Liver (tissue), 9 donors: ENCODE measurements around the gene GCN1. TPM values are rescaled to one million over a fixed set of nuclear protein-coding genes. Genes with fewer than 3 reads are reported as not detected.

Experiments used
- DNase-seq: peaks from one replicate; pipeline ENCODE4 v3.0.0-alpha.2; 2017; ENCODE audit warnings: low spot score
- H3K27ac ChIP-seq, 2 donors: one replicate each; pipeline ENCODE4 v1.7.0; 2013; ENCODE audit warnings: inconsistent platforms in 2 of 2, low read length in 2 of 2, control low read depth in 1 of 2, low read depth in 1 of 2, mild to moderate bottlenecking in 1 of 2
- H3K27me3 ChIP-seq, 4 donors: one replicate each; pipeline versions ENCODE4 v1.6.1 to v1.7.0; 2013; ENCODE audit warnings: low read length in 3 of 4, inconsistent platforms in 1 of 4, mild to moderate bottlenecking in 1 of 4, moderate library complexity in 1 of 4; ENCODE audit not compliant: control insufficient read depth in 4 of 4, insufficient read depth in 4 of 4
- H3K36me3 ChIP-seq, 4 donors: one replicate each; pipeline versions ENCODE4 v1.6.1 to v1.7.0; 2013; ENCODE audit warnings: low read length in 3 of 4, mild to moderate bottlenecking in 3 of 4, low read depth in 1 of 4, moderate library complexity in 1 of 4; ENCODE audit not compliant: control insufficient read depth in 4 of 4, insufficient read depth in 3 of 4
- H3K4me1 ChIP-seq, 4 donors: one replicate each; pipeline versions ENCODE4 v1.6.1 to v1.7.0; 2013; ENCODE audit warnings: low read length in 3 of 4, mild to moderate bottlenecking in 3 of 4, moderate library complexity in 1 of 4; ENCODE audit not compliant: control insufficient read depth in 4 of 4, insufficient read depth in 4 of 4
- H3K4me3 ChIP-seq, 3 donors: one replicate each; pipeline versions ENCODE4 v1.6.1 to v1.7.0; 2013; ENCODE audit warnings: low read length in 3 of 3, control low read depth in 1 of 3, low read depth in 1 of 3, mild to moderate bottlenecking in 1 of 3
- H3K9ac ChIP-seq, 2 donors: one replicate each; pipeline ENCODE4 v1.7.0; 2013; ENCODE audit warnings: low read length in 2 of 2, mild to moderate bottlenecking in 2 of 2, moderate library complexity in 2 of 2, control low read depth in 1 of 2, low read depth in 1 of 2
- H3K9me3 ChIP-seq, 4 donors: one replicate each; pipeline versions ENCODE4 v1.6.1 to v1.7.0; 2013; ENCODE audit warnings: low read length in 3 of 4; ENCODE audit not compliant: control insufficient read depth in 4 of 4
- FOXA1 ChIP-seq: IDR thresholded peaks from 2 replicates; pipeline ENCODE4 v1.6.1; 2016; ENCODE audit warnings: antibody characterized with exemption
- FOXA2 ChIP-seq: IDR thresholded peaks from 2 replicates; pipeline ENCODE4 v1.6.1; 2016; ENCODE audit warnings: antibody characterized with exemption
- GABPA ChIP-seq, 2 donors: IDR thresholded peaks in 1 of 2; conservative IDR thresholded peaks in 1 of 2; 2 replicates each; pipeline ENCODE4 v1.6.1; 2016; ENCODE audit warnings: antibody characterized with exemption in 2 of 2, mild to moderate bottlenecking in 1 of 2, moderate library complexity in 1 of 2
- HNF4A ChIP-seq, 2 donors: conservative IDR thresholded peaks; 2 replicates each; pipeline ENCODE4 v1.6.1; 2016; ENCODE audit warnings: antibody characterized with exemption in 2 of 2, mild to moderate bottlenecking in 2 of 2
- HNF4G ChIP-seq: IDR thresholded peaks from 2 replicates; pipeline ENCODE4 v1.6.1; 2016; ENCODE audit warnings: antibody characterized with exemption
- JUND ChIP-seq, 2 donors: IDR thresholded peaks; 2 replicates each; pipeline ENCODE4 v1.6.1; 2016; ENCODE audit warnings: antibody characterized with exemption in 2 of 2
- NR2F2 ChIP-seq: IDR thresholded peaks from 2 replicates; pipeline ENCODE4 v1.6.1; 2016; ENCODE audit warnings: antibody characterized with exemption
- RXRA ChIP-seq, 2 donors: IDR thresholded peaks; 2 replicates each; pipeline ENCODE4 v1.6.1; 2017 to 2018; ENCODE audit warnings: antibody characterized with exemption in 2 of 2, mild to moderate bottlenecking in 1 of 2
- SP1 ChIP-seq: IDR thresholded peaks from 2 replicates; pipeline ENCODE4 v1.6.1; 2018; ENCODE audit warnings: antibody characterized with exemption, mild to moderate bottlenecking
- YY1 ChIP-seq: IDR thresholded peaks from 2 replicates; pipeline ENCODE4 v1.6.1; 2016; ENCODE audit warnings: antibody characterized with exemption, mild to moderate bottlenecking
- WGBS: extraction: QIAGEN DNeasy Blood & Tissue Kit; methylation state at CpG from one replicate; pipeline ENCODE4 v1.1.7; 2013; 5-methylcytosine and 5-hydroxymethylcytosine counted together
- polyA plus RNA-seq, 2 donors: library from polyadenylated mRNA; stranded (reverse) in 1 of 2; unstranded in 1 of 2; fragments of 200-250 nt in 1 of 2; fragments of >200 nt in 1 of 2; fragmentation: Nextera tagmentation in 1 of 2; extraction: Ambion mirVana in 1 of 2; gene quantifications; one replicate each; pipeline versions ENCODE4 v1.2.1 to v1.2.3, GENCODE V29; 2013 to 2015
- total RNA-seq, 2 donors: library from RNA; depleted of rRNA; stranded (reverse); fragments of >200 nt; gene quantifications; one replicate each; pipeline ENCODE4 v1.2.3, GENCODE V29; 2014
- TF ChIP-seq, protein P1 (sequence below): IDR thresholded peaks from 2 replicates; pipeline ENCODE4 v1.6.1; 2016; ENCODE audit warnings: antibody characterized with exemption, mild to moderate bottlenecking
- TF ChIP-seq, protein P2 (sequence below): IDR thresholded peaks from 2 replicates; pipeline ENCODE4 v1.6.1; 2016; ENCODE audit warnings: antibody characterized with exemption
- TF ChIP-seq, protein P3 (sequence below): IDR thresholded peaks from 2 replicates; pipeline ENCODE4 v1.6.1; 2016; ENCODE audit warnings: antibody characterized with exemption
- TF ChIP-seq, protein P4 (sequence below): fragments of 150-350 bp; IDR thresholded peaks from 2 replicates; pipeline ENCODE4 v1.5.1; 2017; ENCODE audit warnings: improper control_type of control experiment, low read depth, low read length; ENCODE audit not compliant: missing input control
- TF ChIP-seq, protein P5 (sequence below): IDR thresholded peaks from 2 replicates; pipeline ENCODE4 v1.6.1; 2016; ENCODE audit warnings: antibody characterized with exemption
- donor health status: healthy.
- donor health status: healthy.
- donor health status: healthy.
- donor health status: healthy.
- donor health status: healthy.

The GCN1 gene
- total and polyA plus RNA-seq, 4 donors: 7.3 to 78.6 (median 25.8) TPM

DNA sequence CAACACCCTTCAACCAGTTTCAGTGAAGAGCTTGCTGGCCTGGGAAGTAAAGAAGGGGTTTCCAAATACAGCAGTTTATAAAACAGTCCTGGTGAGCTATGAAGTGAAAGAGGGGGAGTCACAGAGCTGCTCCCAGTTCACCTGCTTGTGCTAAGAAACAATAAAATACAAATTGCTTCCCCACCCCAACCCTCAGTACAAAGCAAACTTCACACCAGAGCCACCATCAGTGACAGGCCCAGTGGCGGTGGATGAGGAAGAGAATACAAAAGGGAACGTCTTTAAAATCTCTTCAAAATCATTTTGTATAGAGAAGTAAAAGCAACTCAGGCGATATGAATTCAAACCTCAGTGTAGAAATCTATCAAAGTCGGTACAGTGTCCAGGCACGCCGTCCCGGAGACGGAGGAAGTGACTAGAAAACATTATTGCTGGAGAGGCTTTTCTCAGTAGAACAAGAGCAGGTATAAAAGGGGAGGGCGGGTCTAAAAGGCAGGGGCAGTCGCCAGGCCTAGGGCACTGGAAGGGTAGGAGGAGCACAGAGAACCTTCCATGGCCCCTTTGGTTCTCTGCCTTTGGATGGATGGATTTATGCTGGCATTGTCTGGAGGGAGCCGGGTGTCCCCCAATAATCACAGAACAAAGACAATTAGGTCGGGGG lies 16.9 kb upstream of the GCN1 start:
- Histone ChIP-seq H3K27ac (no peak overlapping the region), H3K36me3 (peaks cover 5 to 62% (median 26%) of the 10 kb centered on the region in 4 donors), H3K4me3 (no peak overlapping the region), H3K9ac (no peak overlapping the region), H3K4me1 (peaks cover 0 to 6% (median 5%) of the 10 kb centered on the region in 4 donors), H3K27me3 (no peaks in the 10 kb centered on the region), H3K9me3 (no peaks in the 10 kb centered on the region)
- TF ChIP-seq, protein P1, sequence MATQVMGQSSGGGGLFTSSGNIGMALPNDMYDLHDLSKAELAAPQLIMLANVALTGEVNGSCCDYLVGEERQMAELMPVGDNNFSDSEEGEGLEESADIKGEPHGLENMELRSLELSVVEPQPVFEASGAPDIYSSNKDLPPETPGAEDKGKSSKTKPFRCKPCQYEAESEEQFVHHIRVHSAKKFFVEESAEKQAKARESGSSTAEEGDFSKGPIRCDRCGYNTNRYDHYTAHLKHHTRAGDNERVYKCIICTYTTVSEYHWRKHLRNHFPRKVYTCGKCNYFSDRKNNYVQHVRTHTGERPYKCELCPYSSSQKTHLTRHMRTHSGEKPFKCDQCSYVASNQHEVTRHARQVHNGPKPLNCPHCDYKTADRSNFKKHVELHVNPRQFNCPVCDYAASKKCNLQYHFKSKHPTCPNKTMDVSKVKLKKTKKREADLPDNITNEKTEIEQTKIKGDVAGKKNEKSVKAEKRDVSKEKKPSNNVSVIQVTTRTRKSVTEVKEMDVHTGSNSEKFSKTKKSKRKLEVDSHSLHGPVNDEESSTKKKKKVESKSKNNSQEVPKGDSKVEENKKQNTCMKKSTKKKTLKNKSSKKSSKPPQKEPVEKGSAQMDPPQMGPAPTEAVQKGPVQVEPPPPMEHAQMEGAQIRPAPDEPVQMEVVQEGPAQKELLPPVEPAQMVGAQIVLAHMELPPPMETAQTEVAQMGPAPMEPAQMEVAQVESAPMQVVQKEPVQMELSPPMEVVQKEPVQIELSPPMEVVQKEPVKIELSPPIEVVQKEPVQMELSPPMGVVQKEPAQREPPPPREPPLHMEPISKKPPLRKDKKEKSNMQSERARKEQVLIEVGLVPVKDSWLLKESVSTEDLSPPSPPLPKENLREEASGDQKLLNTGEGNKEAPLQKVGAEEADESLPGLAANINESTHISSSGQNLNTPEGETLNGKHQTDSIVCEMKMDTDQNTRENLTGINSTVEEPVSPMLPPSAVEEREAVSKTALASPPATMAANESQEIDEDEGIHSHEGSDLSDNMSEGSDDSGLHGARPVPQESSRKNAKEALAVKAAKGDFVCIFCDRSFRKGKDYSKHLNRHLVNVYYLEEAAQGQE: no peak
- TF ChIP-seq, protein P2, sequence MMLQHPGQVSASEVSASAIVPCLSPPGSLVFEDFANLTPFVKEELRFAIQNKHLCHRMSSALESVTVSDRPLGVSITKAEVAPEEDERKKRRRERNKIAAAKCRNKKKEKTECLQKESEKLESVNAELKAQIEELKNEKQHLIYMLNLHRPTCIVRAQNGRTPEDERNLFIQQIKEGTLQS: no peak
- TF ChIP-seq RXRA (IDR thresholded peaks at IDR 0.05) (no peak), GABPA (IDR thresholded peaks at IDR 0.05 in 1 of 2, conservative IDR thresholded peaks at IDR 0.05 in 1 of 2) (no peak), FOXA1 (no peak), HNF4G (no peak), SP1 (no peak), FOXA2 (no peak), JUND (IDR thresholded peaks at IDR 0.05) (no peak)
- TF ChIP-seq, protein P3, sequence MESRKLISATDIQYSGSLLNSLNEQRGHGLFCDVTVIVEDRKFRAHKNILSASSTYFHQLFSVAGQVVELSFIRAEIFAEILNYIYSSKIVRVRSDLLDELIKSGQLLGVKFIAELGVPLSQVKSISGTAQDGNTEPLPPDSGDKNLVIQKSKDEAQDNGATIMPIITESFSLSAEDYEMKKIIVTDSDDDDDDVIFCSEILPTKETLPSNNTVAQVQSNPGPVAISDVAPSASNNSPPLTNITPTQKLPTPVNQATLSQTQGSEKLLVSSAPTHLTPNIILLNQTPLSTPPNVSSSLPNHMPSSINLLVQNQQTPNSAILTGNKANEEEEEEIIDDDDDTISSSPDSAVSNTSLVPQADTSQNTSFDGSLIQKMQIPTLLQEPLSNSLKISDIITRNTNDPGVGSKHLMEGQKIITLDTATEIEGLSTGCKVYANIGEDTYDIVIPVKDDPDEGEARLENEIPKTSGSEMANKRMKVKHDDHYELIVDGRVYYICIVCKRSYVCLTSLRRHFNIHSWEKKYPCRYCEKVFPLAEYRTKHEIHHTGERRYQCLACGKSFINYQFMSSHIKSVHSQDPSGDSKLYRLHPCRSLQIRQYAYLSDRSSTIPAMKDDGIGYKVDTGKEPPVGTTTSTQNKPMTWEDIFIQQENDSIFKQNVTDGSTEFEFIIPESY: no peak
- TF ChIP-seq, protein P4, sequence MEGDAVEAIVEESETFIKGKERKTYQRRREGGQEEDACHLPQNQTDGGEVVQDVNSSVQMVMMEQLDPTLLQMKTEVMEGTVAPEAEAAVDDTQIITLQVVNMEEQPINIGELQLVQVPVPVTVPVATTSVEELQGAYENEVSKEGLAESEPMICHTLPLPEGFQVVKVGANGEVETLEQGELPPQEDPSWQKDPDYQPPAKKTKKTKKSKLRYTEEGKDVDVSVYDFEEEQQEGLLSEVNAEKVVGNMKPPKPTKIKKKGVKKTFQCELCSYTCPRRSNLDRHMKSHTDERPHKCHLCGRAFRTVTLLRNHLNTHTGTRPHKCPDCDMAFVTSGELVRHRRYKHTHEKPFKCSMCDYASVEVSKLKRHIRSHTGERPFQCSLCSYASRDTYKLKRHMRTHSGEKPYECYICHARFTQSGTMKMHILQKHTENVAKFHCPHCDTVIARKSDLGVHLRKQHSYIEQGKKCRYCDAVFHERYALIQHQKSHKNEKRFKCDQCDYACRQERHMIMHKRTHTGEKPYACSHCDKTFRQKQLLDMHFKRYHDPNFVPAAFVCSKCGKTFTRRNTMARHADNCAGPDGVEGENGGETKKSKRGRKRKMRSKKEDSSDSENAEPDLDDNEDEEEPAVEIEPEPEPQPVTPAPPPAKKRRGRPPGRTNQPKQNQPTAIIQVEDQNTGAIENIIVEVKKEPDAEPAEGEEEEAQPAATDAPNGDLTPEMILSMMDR: no peak
- TF ChIP-seq, protein P5, sequence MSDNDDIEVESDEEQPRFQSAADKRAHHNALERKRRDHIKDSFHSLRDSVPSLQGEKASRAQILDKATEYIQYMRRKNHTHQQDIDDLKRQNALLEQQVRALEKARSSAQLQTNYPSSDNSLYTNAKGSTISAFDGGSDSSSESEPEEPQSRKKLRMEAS: no peak
- DNase-seq: no peak
- 87% methylated on average over 12 of the region's 12 CpGs for WGBS

DNA sequence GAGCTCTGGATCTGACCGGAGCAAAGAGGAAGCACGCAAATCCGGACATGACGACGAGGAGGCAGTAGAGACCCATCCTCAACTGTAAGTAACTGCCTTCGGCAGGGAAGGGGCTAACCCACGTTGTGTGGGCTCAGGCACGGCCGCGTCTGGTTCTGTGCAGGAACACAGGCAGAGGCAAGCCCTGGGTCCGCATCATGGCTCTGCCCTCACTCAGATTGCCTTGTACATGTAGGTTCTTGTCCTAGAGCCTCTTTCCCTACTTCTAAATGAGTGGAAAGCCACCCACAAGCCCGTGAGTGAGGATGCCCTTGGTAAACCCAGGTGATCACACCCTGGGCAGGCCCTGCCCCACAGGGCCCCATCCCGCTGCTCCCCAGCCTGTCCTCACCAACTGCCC lies 15.3 kb upstream of the GCN1 start:
- Histone ChIP-seq H3K4me1 (peaks cover 0 to 9% (median 6%) of the 10 kb centered on the region in 4 donors), H3K36me3 (peaks cover 5 to 48% (median 26%) of the 10 kb centered on the region in 4 donors), H3K4me3 (no peak overlapping the region), H3K27me3 (no peaks in the 10 kb centered on the region), H3K9ac (no peak overlapping the region), H3K9me3 (no peaks in the 10 kb centered on the region), H3K27ac (no peak overlapping the region)
- WGBS: 95% methylated on average over 13 of the region's 13 CpGs
- DNase-seq: no peak
- TF ChIP-seq NR2F2 (no peak), HNF4A (conservative IDR thresholded peaks at IDR 0.05) (no peak), YY1 (no peak), GABPA (IDR thresholded peaks at IDR 0.05 in 1 of 2, conservative IDR thresholded peaks at IDR 0.05 in 1 of 2) (no peak)
- TF ChIP-seq, protein P2: no peak
- TF ChIP-seq, protein P4: no peak
- TF ChIP-seq, protein P1: no peak
